ENCODE results near the gene ORM2. TPM values are rescaled to one million over a fixed set of nuclear protein-coding genes. Genes with fewer than 3 reads are reported as not detected.
"Not testable (repeated sequence)": the region's sequence is repeated elsewhere in the genome, so short reads cannot be mapped to it uniquely, and the experiment has no call there.

Gene ORM2
- total RNA-seq, 1 donor from 2014 or later, result not detected

DNA sequence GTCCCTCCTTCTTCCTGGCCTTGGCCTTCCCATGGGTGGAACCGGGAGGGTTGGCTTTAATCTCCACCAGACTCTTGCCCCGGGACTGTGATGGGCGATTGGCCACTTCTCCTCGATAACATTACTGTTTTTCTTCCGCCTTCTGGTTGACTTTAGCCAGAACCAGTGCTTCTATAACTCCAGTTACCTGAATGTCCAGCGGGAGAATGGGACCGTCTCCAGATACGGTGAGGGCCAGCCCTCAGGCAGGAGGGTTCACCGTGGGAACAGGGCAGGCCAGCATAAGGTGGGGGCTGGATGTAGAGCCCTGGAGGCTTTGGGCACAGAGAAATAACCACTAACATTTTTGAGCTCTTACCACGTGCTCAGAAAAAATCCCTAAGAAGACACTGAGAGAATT lies 967 bp downstream of the ORM2 start:
- DNase-seq (ENCODE audit: low read depth in 2 of 2), result no peak

DNA sequence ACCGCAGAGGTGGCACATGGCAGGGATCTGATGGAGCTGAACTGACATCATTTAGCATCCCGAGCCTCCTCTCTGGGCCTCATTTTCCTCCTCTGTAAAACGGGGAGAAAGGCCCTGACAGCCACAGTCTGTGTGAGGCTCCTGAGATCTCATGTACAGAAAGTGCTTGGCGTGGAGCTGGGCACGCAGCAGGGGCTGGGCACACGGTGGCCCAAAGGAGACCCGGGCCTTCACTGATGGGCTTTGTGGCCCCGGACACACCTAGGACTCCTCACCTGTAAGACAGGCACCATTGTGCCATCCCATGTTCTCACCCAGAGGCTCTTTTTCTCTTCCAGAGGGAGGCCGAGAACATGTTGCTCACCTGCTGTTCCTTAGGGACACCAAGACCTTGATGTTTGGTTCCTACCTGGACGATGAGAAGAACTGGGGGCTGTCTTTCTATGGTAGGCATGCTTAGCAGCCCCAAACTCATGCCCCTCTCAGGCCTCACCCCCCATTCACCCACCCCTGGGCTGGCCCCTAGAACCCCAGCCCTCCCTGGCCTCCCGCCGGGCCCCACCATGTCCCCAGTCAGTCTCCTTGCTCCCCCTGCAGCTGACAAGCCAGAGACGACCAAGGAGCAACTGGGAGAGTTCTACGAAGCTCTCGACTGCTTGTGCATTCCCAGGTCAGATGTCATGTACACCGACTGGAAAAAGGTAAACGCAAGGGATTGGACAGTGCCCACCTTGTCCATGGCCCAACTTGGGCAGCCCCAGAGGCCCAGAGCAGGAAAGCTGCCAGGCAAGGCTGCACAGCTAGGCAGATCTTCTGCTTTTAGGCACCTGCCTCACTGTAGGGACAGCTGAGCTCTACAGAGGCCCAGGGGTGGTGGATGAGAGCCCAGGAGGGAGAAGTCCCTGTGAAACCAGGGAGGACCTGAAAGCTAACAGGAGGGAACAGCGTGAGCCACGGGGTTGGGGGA lies 1.8 kb downstream of the ORM2 start:
- not testable (repeated sequence) for DNase-seq (ENCODE audit: low read depth in 2 of 2)

DNA sequence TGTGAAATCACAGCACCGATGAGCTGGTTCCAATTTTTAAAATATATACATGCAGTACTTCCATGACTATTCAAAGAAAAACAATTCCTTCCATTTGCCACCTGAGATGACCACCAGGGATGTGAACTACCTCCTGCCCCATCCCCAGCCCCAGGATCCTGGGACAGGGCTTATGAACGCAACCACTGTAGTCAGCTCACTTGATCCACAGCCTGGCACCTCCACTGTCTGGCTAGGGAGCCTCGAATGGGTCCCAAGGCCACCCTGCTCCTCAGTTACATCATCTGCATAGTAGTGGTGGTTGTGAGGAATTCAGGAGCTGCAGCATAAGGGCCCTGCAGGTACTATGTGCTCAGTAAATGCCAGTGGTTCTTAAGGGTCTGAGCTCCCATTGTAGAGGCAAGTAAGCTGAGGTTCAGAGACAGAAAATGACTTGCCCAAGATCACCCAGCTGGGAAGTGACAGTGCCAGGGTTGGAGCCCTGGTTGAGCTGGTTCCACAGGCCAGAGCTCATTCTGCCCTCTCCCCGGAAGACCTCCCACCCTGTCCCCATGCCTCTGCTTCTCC lies 2.9 kb downstream of the ORM2 start:
- not testable (repeated sequence) for DNase-seq (ENCODE audit: low read depth in 2 of 2)

DNA sequence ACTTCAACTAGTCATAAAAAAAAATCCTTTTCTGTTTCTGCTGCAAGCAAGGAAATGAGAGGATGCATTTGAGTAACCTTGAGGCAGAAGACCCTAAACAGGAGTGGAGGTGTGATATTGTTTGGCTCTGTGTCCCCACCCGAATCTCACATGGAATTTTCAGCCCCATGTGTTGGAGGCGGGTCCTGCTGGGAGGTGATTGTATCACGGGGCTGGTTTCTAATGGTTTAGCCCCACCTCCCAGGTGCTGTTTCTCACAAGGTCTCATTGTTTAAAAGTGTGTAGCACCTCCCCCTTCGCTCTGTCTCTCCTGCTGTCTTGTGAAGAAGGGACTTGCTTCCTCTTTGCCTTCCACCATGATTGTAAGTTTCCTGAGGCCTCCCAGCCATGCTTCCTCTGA lies 4.0 kb downstream of the ORM2 start:
- not testable (repeated sequence) for DNase-seq (ENCODE audit: low read depth in 2 of 2)

DNA sequence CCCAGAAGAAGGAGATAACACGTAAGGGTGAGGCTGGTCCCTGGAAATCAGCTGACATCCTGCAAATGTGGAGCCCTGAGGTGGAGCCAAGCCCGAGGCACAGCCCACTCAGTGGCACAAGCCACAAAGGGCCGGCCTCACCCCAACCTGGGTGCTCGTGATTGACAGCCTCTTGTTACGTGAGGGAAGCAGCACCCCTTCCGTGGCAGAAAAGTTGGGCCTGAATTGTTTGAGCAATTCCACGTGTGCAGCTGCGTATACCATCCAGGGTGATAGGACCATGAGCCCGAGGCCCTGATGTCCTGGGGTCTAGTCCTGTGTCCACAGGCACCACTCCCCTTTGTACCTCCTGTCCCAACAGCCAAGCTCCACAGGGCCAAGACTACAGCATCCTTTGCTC lies 4.8 kb downstream of the ORM2 start:
- DNase-seq (ENCODE audit: low read depth in 2 of 2), result no peak

DNA sequence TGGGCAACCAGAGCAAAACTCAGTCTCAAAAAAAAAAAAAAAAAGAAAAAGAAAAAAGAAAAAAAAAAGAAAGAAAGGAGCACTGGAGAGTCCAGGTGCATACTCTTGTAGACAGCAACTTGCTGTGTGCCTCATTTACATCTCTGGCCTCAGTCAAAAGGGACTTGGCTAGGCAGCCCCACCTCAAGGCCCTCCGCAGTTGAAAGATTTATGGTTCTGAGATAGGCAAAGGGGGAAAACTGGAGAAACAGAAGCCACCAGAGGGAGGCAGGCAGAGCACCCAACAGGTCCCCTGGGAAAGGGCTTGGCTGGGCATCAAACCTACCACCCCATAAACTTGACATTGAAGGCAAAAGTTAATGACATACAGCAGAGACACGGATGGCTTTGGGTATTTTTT lies 6.1 kb downstream of the ORM2 start:
- DNase-seq (ENCODE audit: low read depth in 2 of 2), result no peak

DNA sequence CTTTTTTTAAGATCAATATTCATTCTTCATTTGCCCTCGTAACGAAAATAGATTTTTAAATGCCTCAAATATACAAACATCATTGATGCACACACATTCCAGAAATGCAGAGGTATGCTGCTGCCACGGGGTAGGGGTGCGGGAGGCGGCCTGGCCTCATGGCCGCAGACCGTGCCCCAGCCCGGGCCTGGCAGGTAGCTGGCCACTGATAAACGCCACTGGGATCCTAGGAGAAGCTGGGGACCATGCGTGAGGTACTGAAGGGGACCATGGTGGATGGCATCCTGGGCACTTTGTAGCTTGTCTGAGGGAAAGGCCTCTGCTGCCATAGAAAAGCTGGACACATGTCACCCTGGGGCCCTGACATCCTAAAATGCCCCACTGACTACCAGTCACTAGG lies 6.5 kb downstream of the ORM2 start:
- DNase-seq (ENCODE audit: low read depth in 2 of 2), result no peak

DNA sequence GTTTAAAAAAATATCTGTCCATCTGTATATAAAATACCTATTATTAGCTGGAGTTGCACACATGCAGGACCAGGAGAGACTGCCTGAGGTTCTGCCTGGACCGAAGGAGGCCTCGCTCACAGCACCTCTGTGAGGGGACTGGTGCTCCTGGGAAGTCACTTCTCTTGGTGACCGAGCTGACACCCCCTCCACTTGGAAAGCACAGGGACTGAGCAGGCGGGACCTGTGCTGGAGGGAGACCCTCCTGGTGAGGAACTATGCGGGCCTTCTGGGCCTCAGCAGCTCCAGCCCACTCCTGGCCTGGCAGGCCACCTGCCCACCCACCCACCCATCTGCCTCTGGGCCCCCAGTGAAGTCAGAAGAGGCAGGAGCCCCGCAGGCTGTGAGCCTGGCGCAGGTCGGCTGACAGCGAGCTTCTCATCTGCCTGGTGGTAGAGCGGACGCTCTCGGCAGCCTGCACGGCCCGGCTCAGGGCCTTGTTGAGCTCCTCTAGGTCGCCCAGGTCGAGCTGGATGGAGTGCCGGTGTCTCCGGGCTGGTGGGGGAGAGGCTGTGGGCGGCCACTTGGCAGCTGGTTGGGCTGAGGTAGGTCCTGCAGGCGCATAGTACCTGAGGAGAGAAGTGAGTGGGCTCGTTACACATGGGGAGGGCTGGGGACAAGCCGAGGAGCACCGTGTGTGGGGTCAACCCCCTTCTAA lies 7.2 kb downstream of the ORM2 start:
- DNase-seq (ENCODE audit: low read depth in 2 of 2), result no peak

DNA sequence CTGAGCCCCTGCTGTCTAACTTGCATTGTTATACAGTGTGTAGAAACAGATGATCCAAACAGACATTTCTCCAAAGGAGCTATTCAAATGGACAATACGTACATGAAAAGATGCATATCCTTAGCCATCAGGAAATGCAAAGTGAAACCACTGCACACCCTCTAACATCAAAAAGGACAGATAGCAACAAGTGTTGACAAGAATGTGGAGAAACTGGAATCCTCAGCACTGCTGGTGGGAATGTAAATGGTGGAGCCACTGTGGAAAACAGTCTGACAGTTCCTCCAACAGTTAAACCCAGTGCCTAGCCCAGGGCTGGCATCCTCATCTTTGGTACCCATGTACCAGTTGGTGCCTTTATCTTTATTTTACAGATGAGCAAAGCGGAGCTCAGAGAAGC lies 8.5 kb downstream of the ORM2 start:
- DNase-seq (ENCODE audit: low read depth in 2 of 2), result no peak

DNA sequence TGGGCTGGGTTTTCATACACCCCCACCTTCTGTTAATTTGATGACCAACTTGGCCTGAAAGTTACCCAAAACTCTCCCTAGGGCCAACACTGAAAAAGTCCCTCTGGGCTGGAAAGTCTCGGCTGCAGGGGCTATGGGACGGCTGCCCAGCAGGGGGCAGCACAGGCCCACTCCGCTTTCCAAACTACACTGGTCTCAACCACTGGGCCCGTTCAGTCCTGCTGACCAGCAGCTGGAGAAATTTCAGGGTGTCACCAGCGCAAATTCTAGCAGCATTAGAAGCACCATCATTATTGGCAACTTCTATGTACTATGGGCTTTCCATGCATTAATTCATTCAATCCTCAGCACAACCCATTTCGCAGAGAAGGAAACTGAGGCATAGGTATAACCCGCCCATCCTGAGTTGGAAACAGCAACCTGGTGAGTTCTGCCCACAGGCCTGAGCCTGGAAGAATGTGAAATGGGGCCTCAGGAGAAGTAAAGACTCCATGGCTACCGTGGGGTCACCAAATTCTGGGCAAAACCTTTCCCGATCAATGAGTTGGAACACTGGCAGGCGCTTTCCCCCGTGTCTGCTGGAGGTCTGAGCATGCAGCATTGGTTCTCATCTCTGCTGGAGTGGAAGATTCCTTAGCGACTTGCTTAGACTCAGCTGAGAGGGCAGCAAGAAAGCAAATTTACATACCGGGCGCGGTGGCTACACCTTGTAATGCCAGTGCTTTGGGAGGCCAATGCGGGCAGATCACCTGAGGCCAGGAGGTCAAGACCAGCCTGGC lies 9.7 kb downstream of the ORM2 start:
- DNase-seq (ENCODE audit: low read depth in 2 of 2), result peak in 1 of 2 donors; percentile 47

DNA sequence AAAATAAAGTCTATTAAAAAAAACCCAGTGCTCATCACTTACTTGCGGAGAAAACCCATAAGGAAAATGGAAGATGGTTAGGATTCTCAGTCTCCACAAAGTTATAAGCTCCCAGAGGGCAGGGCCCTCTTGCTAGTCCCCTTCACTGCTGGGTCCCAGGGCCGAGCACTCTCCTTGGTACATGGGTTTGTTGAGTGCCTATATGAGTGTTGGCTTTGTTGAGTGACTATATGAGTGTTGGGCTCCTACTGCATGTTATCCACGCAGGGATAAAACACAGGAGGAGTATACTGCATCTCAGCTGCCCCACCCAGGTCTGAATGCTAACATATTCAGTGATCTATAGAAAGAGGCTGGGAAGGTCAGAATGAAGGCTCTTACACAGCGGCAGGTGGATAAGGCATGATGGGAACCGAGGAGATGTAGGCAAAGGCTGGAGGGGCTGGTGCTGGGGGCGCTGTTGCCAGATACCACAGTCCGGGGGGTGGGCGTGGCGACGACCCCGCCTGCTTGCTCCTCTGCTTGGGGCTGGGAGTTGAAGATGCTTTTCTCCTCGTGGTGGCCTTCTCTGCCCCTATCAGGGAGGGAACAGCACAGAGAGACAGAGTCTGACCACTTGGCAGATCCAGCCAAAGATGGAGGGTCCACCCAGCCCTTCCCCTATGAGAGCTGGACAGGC lies 11.6 kb downstream of the ORM2 start:
- DNase-seq (ENCODE audit: low read depth in 2 of 2), result no peak

DNA sequence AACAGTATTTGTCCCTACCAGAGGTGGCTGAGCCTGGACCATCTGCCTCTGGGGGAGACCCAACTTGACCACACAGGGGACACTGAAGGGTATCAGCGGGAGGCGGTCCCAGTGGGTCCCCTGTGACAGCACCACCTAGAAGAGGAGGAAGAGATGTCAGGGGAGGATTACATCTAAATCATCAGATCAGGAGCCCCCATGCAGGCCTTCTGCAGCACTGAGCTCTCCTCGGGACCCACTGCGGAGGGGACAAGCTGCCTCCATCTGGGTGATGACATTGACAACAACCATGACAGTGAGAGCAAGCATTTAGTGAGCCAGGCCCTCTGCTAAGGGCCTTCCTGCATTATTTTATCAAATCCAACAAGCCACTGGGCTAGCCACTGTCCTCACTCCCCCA lies 12.3 kb downstream of the ORM2 start:
- no peak for DNase-seq (ENCODE audit: low read depth in 2 of 2)

DNA sequence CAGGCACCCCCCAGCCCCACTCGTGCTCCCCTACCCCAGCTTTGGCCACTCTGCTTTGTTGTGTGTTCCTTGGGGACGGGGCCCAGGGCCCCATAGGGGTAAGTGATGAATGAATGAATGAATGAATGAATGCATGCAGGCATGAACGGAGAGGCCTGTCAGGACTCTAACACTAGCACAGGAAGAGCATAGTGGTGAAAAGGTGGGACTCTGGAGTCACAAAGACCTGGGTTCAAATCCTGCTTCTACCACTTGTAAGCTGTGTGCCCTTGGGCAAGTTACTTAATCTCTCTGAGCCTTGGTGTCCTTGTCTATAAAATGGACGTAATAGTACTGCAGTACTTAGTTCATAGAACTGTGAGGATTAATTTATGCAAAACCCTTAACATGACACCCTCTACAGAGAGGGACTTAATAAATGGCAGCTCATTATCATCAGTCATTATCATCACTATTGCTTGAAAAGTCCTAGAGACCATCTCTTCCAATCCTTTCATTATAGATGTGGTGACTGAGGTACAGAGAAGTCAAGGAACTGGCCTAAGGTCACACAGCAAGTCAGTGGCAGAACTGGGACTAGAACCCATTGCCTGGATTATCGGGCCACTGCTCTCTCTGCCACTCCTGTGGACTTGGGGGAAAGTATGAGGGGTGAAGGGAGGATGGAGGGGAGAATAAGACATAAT lies 13.2 kb downstream of the ORM2 start:
- no peak for DNase-seq (ENCODE audit: low read depth in 2 of 2)

DNA sequence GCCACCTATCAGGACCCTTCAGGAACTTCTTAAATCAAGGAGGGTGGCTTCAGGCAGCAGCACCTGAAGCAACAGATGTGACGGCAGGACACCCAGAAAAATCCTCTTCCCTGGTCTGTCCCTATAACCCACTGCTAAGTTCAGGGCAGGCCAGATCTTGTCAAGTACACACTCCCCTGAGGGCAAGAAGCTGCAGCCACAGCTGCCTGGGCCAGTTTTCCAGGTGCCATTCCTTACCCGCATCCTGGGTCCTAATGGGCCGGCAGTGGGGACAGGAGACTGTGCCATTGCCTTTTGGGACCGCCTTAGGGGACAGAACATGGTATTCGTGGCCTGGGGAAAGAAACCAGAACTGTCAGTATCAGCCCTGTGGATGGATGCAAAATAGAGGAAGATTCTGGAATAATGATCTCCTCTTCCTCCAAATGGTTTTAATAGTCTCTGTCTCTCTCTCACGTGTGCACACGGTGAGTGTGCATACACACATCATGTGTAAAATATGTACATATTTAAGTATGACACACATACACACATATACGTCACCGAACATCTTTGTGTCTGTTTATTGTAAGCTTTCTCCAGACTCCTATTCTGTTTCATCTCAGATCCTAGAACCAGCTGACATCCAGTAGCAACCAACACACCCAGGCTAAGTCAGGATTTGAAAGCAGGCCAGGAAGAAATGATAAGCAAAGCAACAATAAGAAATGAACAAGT lies 14.0 kb downstream of the ORM2 start:
- DNase-seq (ENCODE audit: low read depth in 2 of 2), result no peak

DNA sequence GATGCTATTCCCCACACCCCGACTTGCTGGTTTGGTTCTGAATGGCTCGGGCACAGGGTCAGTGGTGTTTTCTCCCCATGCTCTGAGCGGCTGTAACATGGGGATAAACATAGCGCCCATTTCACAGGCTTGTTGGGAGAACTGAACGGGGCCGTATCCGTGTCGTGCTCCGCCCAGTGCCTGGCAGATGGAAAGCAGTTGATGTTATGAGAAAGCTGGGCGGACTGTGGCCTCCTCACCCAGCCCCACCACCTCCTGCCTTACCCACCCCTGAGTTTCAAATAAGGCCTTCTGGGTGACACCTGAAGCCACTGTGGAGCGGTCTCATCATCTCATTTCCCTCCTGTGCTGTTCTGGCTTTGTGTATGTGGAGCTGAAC lies 14.5 kb downstream of the ORM2 start:
- no peak for DNase-seq (ENCODE audit: low read depth in 2 of 2)

DNA sequence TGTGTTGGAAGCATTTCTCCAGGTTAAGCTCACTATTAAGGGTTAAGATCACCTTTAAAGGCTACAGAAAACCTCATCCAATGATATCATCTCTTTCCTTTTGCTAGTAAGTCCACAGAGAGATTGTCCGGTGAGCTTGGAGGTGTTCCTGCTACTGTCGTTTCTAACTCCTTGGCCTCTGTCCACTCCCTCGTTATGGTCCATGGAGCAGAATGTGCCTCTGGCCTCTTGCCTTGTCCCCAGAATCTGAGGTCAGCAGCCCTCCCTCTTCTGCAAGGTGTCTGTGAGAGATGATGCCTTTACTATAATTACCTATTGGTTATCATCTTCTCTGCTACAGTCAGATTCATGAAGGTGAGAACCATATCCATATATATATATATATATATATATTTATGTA lies 15.0 kb downstream of the ORM2 start:
- no peak for DNase-seq (ENCODE audit: low read depth in 2 of 2)

DNA sequence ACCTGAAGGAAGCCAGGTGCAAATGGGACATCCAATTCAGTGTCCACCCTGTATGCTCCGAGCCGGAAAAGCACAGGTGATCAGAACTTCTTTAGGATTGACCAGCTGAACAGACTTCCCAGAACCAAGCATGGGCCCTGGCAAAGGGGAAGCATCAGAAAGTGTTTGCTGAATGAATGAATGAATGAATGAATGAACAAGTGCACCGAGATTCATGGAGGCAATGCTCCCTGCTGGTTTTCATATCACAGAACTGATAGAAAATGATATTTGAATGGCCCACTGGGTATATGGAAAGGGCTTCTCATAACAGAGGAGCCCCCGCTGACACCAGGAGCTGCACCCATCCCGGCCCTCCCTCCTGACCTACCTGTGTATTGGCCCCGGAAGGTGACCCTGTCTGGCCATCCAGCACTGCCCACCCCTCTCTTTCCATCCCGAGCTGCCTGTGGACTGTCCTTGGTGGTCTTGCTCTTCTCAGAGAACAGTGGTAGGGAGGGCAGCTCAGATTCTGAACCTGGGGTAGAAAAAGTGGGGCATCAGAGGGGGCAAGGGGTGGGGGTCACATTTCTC lies 15.9 kb downstream of the ORM2 start:
- DNase-seq (ENCODE audit: low read depth in 2 of 2), result no peak

DNA sequence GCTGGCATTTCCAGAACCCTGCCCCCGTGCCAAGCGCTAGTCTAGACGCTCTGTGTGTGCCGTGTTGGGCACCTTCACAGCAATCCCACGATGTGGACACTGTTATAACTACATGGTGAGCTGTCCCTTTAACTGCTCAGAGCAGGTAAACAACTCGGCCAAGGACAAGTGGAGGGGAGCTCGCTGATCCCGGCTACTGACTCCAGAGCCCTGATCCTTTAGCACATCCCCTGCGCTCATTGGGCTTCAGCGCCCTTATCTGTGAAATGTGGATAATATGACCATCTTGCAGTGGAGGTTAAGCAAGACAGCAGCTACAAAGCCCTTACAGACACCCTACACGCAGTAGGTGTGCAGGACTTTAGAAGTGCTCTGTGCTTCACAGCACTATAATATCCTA lies 16.5 kb downstream of the ORM2 start:
- DNase-seq (ENCODE audit: low read depth in 2 of 2), result no peak

DNA sequence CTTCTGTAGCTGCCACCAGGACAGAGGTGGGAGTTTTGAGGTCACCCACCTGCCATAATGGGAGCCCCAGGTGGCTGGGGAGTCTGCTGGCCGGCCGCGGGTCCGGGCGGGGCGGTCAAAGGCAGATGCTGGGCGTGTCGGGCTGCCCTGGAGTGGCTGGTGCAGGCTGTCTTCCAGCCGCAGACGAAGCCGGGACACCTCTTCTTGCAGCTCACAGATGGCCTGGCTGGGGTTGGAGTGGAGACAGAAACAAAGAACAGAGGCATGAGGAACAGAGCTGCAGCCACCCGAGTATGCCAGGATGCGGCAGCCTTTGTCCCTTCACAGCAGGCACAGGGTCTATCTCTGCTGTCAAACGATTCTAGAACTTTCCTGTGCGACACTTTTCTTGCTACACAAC lies 18.0 kb downstream of the ORM2 start:
- no peak for DNase-seq (ENCODE audit: low read depth in 2 of 2)
